T-helper 22 cell (primary cell): ENCODE measurements around the gene CNOT11.

Experiments
- DNase-seq: peaks from one replicate; pipeline ENCODE4 v3.0.0-alpha.2; 2020; ENCODE audit warnings: low read depth

CNOT11 gene

GRCh38 chr2:101278925-101279324 lies 26.2 kb downstream of the CNOT11 start:
- no peak for DNase-seq

- no peak for DNase-seq
Observed at GRCh38 chr2:101281482-101281881, 28.8 kb downstream of the CNOT11 start.

- no peak for DNase-seq
Observed at GRCh38 chr2:101282980-101283379, 30.3 kb downstream of the CNOT11 start.

GRCh38 chr2:101286684-101287083 lies 34.0 kb downstream of the CNOT11 start:
- no peak for DNase-seq

- no peak for DNase-seq
Observed at GRCh38 chr2:101287303-101287702, 34.6 kb downstream of the CNOT11 start.

- DNase-seq, result no peak
Observed at GRCh38 chr2:101290711-101291110, 38.0 kb downstream of the CNOT11 start.

- no peak for DNase-seq
Observed at GRCh38 chr2:101291973-101292372, 39.3 kb downstream of the CNOT11 start.

GRCh38 chr2:101293544-101293943 lies 40.9 kb downstream of the CNOT11 start:
- no peak for DNase-seq

- DNase-seq, result no peak
Observed at GRCh38 chr2:101294861-101295260, 42.2 kb downstream of the CNOT11 start.

- no peak for DNase-seq
Observed at GRCh38 chr2:101295895-101296294, 43.2 kb downstream of the CNOT11 start.

- no peak for DNase-seq
Observed at GRCh38 chr2:101296371-101296770, 43.7 kb downstream of the CNOT11 start.

GRCh38 chr2:101297383-101297782 lies 44.7 kb downstream of the CNOT11 start:
- no peak for DNase-seq

- no peak for DNase-seq
Observed at GRCh38 chr2:101299604-101300003, 46.9 kb downstream of the CNOT11 start.

- DNase-seq, result no peak
Observed at GRCh38 chr2:101300164-101300563, 47.5 kb downstream of the CNOT11 start.

GRCh38 chr2:101300836-101301235 lies 48.1 kb downstream of the CNOT11 start:
- no peak for DNase-seq

- no peak for DNase-seq
Observed at GRCh38 chr2:101302016-101302415, 49.3 kb downstream of the CNOT11 start.

GRCh38 chr2:101303688-101304087 lies 51.0 kb downstream of the CNOT11 start:
- no peak for DNase-seq

- no peak for DNase-seq
Observed at GRCh38 chr2:101305035-101305434, 52.3 kb downstream of the CNOT11 start.

- DNase-seq, result no peak
Observed at GRCh38 chr2:101305492-101306078, 52.9 kb downstream of the CNOT11 start.

GRCh38 chr2:101306410-101306809 lies 53.7 kb downstream of the CNOT11 start:
- DNase-seq, result no peak

GRCh38 chr2:101307503-101307902 lies 54.8 kb downstream of the CNOT11 start:
- no peak for DNase-seq

- no peak for DNase-seq
Observed at GRCh38 chr2:101307950-101308431, 55.3 kb downstream of the CNOT11 start.

- DNase-seq, result peak; percentile 86
Observed at GRCh38 chr2:101308432-101309210, 55.9 kb downstream of the CNOT11 start, which contains the start of gene RNF149. TSS of gene RNF149 (minus strand) at chr2:101308701. CDS start at chr2:101308588, 113 bp downstream.
